ENCODE data around the gene TAS1R1. TPM values are rescaled to one million over a fixed set of nuclear protein-coding genes. Genes with fewer than 3 reads are reported as not detected.

The TAS1R1 gene
- total and polyA plus RNA-seq, 9 of the 15 experiments (the other 6 are each of a cell fraction or from before 2014, with no cell fraction given): 0.06 TPM; not detected in 8

GRCh38 chr1:6517435-6517851, 37.7 kb upstream of the TAS1R1 start (continued):
- TF ChIP-seq HDAC1 (IDR thresholded peaks at IDR 0.05): peak in 1 of 2 experiments; percentile 87; a peak in 2 of 4 replicates
- TF ChIP-seq ZNF311 (CRISPR knock-in tag; IDR thresholded peaks at IDR 0.05): no peak
- peak; percentile 81 for TF ChIP-seq SMARCE1 (IDR thresholded peaks at IDR 0.05)
- TF ChIP-seq E2F4 (CRISPR knock-in tag; IDR thresholded peaks at IDR 0.05; ENCODE audit: low read depth): no peak
- no peak for TF ChIP-seq DNMT1 (IDR thresholded peaks at IDR 0.05)
- peak; percentile 78 for TF ChIP-seq CREM (IDR thresholded peaks at IDR 0.05; ENCODE audit: low read depth)
- TF ChIP-seq BRCA1 (IDR thresholded peaks at IDR 0.05): no peak
- no peak for TF ChIP-seq BRCA1 (CRISPR knock-in tag; IDR thresholded peaks at IDR 0.05)
- TF ChIP-seq ATF3 (IDR thresholded peaks at IDR 0.05): peak; percentile 29; the same call in 1 of the 2 replicates
- TF ChIP-seq ATF3 (CRISPR knock-in tag; conservative IDR thresholded peaks at IDR 0.05): no peak
- peak; percentile 66 for TF ChIP-seq EP300 (IDR thresholded peaks at IDR 0.05; ENCODE audit: low read length)
- TF ChIP-seq, protein P1, sequence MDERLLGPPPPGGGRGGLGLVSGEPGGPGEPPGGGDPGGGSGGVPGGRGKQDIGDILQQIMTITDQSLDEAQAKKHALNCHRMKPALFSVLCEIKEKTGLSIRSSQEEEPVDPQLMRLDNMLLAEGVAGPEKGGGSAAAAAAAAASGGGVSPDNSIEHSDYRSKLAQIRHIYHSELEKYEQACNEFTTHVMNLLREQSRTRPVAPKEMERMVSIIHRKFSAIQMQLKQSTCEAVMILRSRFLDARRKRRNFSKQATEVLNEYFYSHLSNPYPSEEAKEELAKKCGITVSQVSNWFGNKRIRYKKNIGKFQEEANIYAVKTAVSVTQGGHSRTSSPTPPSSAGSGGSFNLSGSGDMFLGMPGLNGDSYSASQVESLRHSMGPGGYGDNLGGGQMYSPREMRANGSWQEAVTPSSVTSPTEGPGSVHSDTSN (CRISPR knock-in tag; IDR thresholded peaks at IDR 0.05; ENCODE audit: low read depth): peak; percentile 55
- TF ChIP-seq, protein P1 (tag; conservative IDR thresholded peaks at IDR 0.05; ENCODE audit: low read depth): peak; percentile 98
- peak; percentile 85 for TF ChIP-seq SMARCA4 (IDR thresholded peaks at IDR 0.05)
- TF ChIP-seq STAT5A (IDR thresholded peaks at IDR 0.05; ENCODE audit: borderline replicate concordance, low read length): peak; percentile 56; the same call in 1 of the 2 replicates
- no peak for TF ChIP-seq HLTF (IDR thresholded peaks at IDR 0.05)
- TF ChIP-seq ZNF324 (CRISPR knock-in tag; IDR thresholded peaks at IDR 0.05): no peak
- TF ChIP-seq FOS (IDR thresholded peaks at IDR 0.05; ENCODE audit: extremely low read depth, insufficient read length): no peak
- TF ChIP-seq ZNF224 (CRISPR knock-in tag; IDR thresholded peaks at IDR 0.05): no peak
- TF ChIP-seq RFX7 (CRISPR knock-in tag; IDR thresholded peaks at IDR 0.05): no peak
- TF ChIP-seq, protein P2, sequence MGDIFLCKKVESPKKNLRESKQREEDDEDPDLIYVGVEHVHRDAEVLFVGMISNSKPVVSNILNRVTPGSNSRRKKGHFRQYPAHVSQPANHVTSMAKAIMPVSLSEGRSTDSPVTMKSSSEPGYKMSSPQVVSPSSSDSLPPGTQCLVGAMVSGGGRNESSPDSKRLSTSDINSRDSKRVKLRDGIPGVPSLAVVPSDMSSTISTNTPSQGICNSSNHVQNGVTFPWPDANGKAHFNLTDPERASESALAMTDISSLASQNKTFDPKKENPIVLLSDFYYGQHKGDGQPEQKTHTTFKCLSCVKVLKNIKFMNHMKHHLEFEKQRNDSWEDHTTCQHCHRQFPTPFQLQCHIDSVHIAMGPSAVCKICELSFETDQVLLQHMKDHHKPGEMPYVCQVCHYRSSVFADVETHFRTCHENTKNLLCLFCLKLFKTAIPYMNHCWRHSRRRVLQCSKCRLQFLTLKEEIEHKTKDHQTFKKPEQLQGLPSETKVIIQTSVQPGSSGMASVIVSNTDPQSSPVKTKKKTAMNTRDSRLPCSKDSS (IDR thresholded peaks at IDR 0.05; ENCODE audit: low read depth, partially characterized antibody): no peak
- TF ChIP-seq NFRKB (IDR thresholded peaks at IDR 0.05; ENCODE audit: low read depth): no peak
- TF ChIP-seq ZNF780A (CRISPR knock-in tag; IDR thresholded peaks at IDR 0.05): no peak
- TF ChIP-seq PTBP1 (IDR thresholded peaks at IDR 0.05; ENCODE audit: low read depth, low read length): no peak
- no peak for TF ChIP-seq NR2F6 (CRISPR knock-in tag; IDR thresholded peaks at IDR 0.05)
- no peak for TF ChIP-seq GTF2F1 (IDR thresholded peaks at IDR 0.05; ENCODE audit: low read depth, low read length)
- no peak for TF ChIP-seq ELF2 (CRISPR knock-in tag; IDR thresholded peaks at IDR 0.05)
- no peak for TF ChIP-seq ZNF197 (CRISPR knock-in tag; IDR thresholded peaks at IDR 0.05; ENCODE audit: low read depth)
- TF ChIP-seq ZNF133 (CRISPR knock-in tag; IDR thresholded peaks at IDR 0.05): no peak
